Measurements from ENCODE around the gene NXPE1. TPM values are rescaled to one million over a fixed set of nuclear protein-coding genes. Genes with fewer than 3 reads are reported as not detected.

Gene NXPE1
- total and polyA plus RNA-seq, 9 donors = 0.06 TPM; not detected in 8

- no CpG with 5 or more reads among the region's 1 CpG for WGBS (ENCODE audit: insufficient coverage)
Measured at GRCh38 chr11:114501901-114502300, 57.8 kb downstream of the NXPE1 start.

GRCh38 chr11:114499756-114500155, 59.9 kb downstream of the NXPE1 start:
- Histone ChIP-seq H3K36me3 (ENCODE audit: control insufficient read depth, insufficient read depth, low read length) (no peaks in the 10 kb centered on the region), H3K9me3 (replicated peaks; ENCODE audit: control insufficient read depth, low read depth, low read length) (no peaks in the 10 kb centered on the region), H3K4me1 (ENCODE audit: control insufficient read depth, insufficient read depth, low read length) (no peaks in the 10 kb centered on the region), H3K4me3 (ENCODE audit: low read length) (no peak overlapping the region), H3K27me3 (ENCODE audit: control insufficient read depth, insufficient read depth, low read length) (no peaks in the 10 kb centered on the region), H3K27ac (ENCODE audit: low read length) (no peak overlapping the region)
- no peak for DNase-seq

More at GRCh38 chr11:114501901-114502300, 57.8 kb downstream of the NXPE1 start:
- no peaks in the 10 kb centered on the region for H3K36me3 ChIP-seq (ENCODE audit: control insufficient read depth, insufficient read depth, low read length)
- H3K9me3 ChIP-seq (replicated peaks; ENCODE audit: control insufficient read depth, low read depth, low read length) = no peaks in the 10 kb centered on the region
- no peaks in the 10 kb centered on the region for H3K27me3 ChIP-seq (ENCODE audit: control insufficient read depth, insufficient read depth, low read length)
- no peak overlapping the region for H3K4me3 ChIP-seq (ENCODE audit: low read length)
- no peak for DNase-seq
- no peak overlapping the region for H3K27ac ChIP-seq (ENCODE audit: low read length)
- no peaks in the 10 kb centered on the region for H3K4me1 ChIP-seq (ENCODE audit: control insufficient read depth, insufficient read depth, low read length)

DNA sequence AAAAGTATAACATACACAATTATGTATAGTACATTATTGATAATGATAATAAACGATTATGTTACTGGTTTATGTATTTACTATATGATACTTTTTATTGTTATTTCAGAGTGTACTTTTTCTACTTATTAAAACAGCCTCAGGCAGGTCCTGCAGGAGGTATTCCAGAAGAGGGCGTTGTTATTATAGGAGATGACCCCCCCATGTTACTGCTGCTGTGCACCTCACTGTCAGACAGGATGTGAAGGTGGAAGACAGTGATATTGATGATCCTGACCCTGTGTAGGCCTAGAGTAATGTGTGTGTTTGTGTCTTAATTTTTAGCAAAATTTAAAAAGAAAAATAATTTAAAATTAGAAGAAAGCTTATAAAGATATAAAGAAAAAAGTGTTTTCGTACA, 62.8 kb downstream of the NXPE1 start:
- Histone ChIP-seq H3K27me3 (ENCODE audit: control insufficient read depth, insufficient read depth, low read length) (no peaks in the 10 kb centered on the region), H3K9me3 (replicated peaks; ENCODE audit: control insufficient read depth, low read depth, low read length) (no peaks in the 10 kb centered on the region), H3K4me3 (ENCODE audit: low read length) (no peak overlapping the region), H3K4me1 (ENCODE audit: control insufficient read depth, insufficient read depth, low read length) (no peaks in the 10 kb centered on the region), H3K27ac (ENCODE audit: low read length) (no peak overlapping the region), H3K36me3 (ENCODE audit: control insufficient read depth, insufficient read depth, low read length) (no peaks in the 10 kb centered on the region)
- no peak for DNase-seq
- WGBS (ENCODE audit: insufficient coverage) = no CpG with 5 or more reads among the region's 3 CpGs

DNA sequence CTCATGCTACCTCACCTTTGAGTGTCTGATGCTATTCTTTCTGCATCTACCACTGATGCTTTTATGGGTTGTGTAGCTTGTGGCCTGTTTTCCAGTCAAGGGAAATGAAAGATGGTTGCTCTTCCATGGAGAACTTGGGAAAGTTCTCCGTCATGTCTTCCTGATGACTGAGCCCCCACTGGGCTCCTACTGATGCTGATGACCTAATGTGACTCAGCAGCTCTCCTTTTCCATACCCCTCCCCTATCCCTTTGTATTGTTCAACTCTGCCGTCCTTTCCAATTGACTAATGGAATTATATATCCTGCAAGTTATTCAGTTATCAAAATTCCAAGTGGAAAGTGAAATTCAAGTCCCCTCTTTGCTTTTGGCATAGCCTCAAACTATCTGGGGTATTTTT, 75.8 kb downstream of the NXPE1 start:
- no peak for DNase-seq
- Histone ChIP-seq H3K9me3 (replicated peaks; ENCODE audit: control insufficient read depth, low read depth, low read length) (no peaks in the 10 kb centered on the region), H3K4me3 (ENCODE audit: low read length) (no peak overlapping the region), H3K27me3 (ENCODE audit: control insufficient read depth, insufficient read depth, low read length) (no peaks in the 10 kb centered on the region), H3K27ac (ENCODE audit: low read length) (no peak overlapping the region), H3K36me3 (ENCODE audit: control insufficient read depth, insufficient read depth, low read length) (no peaks in the 10 kb centered on the region), H3K4me1 (ENCODE audit: control insufficient read depth, insufficient read depth, low read length) (no peaks in the 10 kb centered on the region)
- WGBS (ENCODE audit: insufficient coverage) = 100% methylated on average over 1 of the region's 2 CpGs

DNA sequence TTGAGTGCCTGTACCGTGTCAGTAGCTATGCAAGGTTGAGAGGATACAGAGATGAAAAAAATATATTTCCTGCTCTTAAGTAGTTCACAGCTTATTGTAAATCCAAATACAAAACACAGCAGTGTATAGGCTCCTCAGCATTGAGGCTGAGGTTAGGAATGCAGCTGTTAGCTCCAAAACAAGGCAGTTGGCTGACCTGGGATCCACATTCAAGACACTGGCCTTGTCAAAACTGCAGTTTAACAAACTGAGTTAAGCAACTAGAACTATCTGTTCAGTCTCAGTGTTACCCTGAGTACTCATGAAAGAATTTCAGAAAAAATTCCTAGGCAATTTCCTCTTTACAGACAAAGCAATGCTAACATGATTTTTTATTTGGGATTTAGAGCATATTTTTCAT, 77.6 kb downstream of the NXPE1 start:
- no peak for DNase-seq
- Histone ChIP-seq H3K27ac (ENCODE audit: low read length) (no peak overlapping the region), H3K4me3 (ENCODE audit: low read length) (no peak overlapping the region), H3K4me1 (ENCODE audit: control insufficient read depth, insufficient read depth, low read length) (no peaks in the 10 kb centered on the region), H3K9me3 (replicated peaks; ENCODE audit: control insufficient read depth, low read depth, low read length) (no peaks in the 10 kb centered on the region), H3K27me3 (ENCODE audit: control insufficient read depth, insufficient read depth, low read length) (no peaks in the 10 kb centered on the region), H3K36me3 (ENCODE audit: control insufficient read depth, insufficient read depth, low read length) (no peaks in the 10 kb centered on the region)
- no CpG with 5 or more reads among the region's 1 CpG for WGBS (ENCODE audit: insufficient coverage)

DNA sequence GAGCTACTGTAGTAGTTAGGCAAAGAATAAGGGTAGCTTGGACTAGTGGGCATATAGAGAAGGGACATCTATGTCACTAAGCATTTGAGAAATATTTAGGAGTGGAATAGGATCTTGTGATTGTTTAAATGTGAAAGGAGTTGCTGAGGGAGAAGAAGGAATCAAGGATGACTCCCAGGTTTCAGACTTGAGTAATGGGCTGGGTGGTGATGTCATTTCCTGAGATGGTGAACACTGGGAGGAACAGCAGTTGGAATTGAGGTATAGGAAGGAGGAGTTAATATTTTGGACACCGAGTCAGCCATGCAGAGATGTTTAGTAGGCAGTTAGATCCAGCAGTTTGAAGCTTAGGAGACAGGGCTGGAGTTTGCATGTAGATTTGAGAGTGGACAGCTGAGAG, 80.3 kb downstream of the NXPE1 start:
- no peak overlapping the region for H3K27ac ChIP-seq (ENCODE audit: low read length)
- no peaks in the 10 kb centered on the region for H3K36me3 ChIP-seq (ENCODE audit: control insufficient read depth, insufficient read depth, low read length)
- DNase-seq = no peak
- no peaks in the 10 kb centered on the region for H3K9me3 ChIP-seq (replicated peaks; ENCODE audit: control insufficient read depth, low read depth, low read length)
- no peak overlapping the region for H3K4me3 ChIP-seq (ENCODE audit: low read length)
- no peaks in the 10 kb centered on the region for H3K4me1 ChIP-seq (ENCODE audit: control insufficient read depth, insufficient read depth, low read length)
- 80% methylated on average over 1 of the region's 1 CpG for WGBS (ENCODE audit: insufficient coverage)
- H3K27me3 ChIP-seq (ENCODE audit: control insufficient read depth, insufficient read depth, low read length) = no peaks in the 10 kb centered on the region

- WGBS (ENCODE audit: insufficient coverage) = 44% methylated on average over 2 of the region's 4 CpGs
- H3K27ac ChIP-seq (ENCODE audit: low read length) = no peak overlapping the region
- no peaks in the 10 kb centered on the region for H3K36me3 ChIP-seq (ENCODE audit: control insufficient read depth, insufficient read depth, low read length)
- H3K4me1 ChIP-seq (ENCODE audit: control insufficient read depth, insufficient read depth, low read length) = no peaks in the 10 kb centered on the region
- no peak for DNase-seq
- no peaks in the 10 kb centered on the region for H3K27me3 ChIP-seq (ENCODE audit: control insufficient read depth, insufficient read depth, low read length)
- no peaks in the 10 kb centered on the region for H3K9me3 ChIP-seq (replicated peaks; ENCODE audit: control insufficient read depth, low read depth, low read length)
- H3K4me3 ChIP-seq (ENCODE audit: low read length) = no peak overlapping the region
Measured at GRCh38 chr11:114478768-114479167, 80.9 kb downstream of the NXPE1 start.

DNA sequence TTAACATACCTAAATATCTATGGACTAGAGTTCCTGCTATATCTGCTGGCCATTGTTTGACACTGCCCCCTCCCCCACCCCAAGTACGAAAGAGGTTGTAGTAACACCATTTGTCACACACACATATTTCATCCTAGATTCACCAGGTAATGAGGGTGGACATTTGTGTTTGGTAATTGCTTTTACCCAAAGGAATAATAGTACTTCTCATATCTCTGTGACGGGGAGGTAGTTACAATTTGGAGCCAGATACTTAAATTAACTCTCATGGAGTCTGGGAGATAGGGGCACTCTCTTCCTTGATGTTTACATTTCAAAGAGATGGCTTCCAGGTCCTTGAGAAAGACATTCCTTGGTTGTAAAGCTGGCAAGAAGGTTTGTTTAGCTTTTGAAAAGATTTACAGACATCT, 81.7 kb downstream of the NXPE1 start:
- H3K9me3 ChIP-seq (replicated peaks; ENCODE audit: control insufficient read depth, low read depth, low read length) = no peaks in the 10 kb centered on the region
- no peaks in the 10 kb centered on the region for H3K4me1 ChIP-seq (ENCODE audit: control insufficient read depth, insufficient read depth, low read length)
- H3K27ac ChIP-seq (ENCODE audit: low read length) = no peak overlapping the region
- H3K27me3 ChIP-seq (ENCODE audit: control insufficient read depth, insufficient read depth, low read length) = no peaks in the 10 kb centered on the region
- no peaks in the 10 kb centered on the region for H3K36me3 ChIP-seq (ENCODE audit: control insufficient read depth, insufficient read depth, low read length)
- H3K4me3 ChIP-seq (ENCODE audit: low read length) = no peak overlapping the region
- no CpG with 5 or more reads among the region's 2 CpGs for WGBS (ENCODE audit: insufficient coverage)
- DNase-seq = no peak

DNA sequence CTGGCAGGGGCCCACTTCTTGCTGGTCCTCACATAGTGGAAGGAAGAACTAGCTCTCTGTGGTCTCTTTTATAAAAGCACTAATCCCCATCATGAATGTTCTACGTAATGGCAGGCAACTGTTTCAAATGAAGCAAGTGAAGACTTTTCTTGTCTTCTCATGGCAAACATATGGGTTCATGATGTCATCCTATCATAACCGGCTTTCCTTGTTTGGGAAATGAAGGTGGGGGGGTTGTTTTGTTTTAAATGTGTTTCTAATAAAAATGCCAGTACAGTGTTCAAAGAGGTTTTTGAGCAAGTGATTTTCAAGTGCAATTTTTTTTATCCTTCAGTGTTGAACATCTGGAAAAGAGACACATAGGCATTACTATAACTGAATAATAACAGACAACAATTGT, 87.0 kb downstream of the NXPE1 start:
- H3K4me1 ChIP-seq (ENCODE audit: control insufficient read depth, insufficient read depth, low read length) = no peaks in the 10 kb centered on the region
- DNase-seq = no peak
- no peak overlapping the region for H3K27ac ChIP-seq (ENCODE audit: low read length)
- no peaks in the 10 kb centered on the region for H3K27me3 ChIP-seq (ENCODE audit: control insufficient read depth, insufficient read depth, low read length)
- no peaks in the 10 kb centered on the region for H3K36me3 ChIP-seq (ENCODE audit: control insufficient read depth, insufficient read depth, low read length)
- no peak overlapping the region for H3K4me3 ChIP-seq (ENCODE audit: low read length)
- WGBS (ENCODE audit: insufficient coverage) = no CpG with 5 or more reads among the region's 2 CpGs
- no peaks in the 10 kb centered on the region for H3K9me3 ChIP-seq (replicated peaks; ENCODE audit: control insufficient read depth, low read depth, low read length)
